ENCODE results near the gene CSK. TPM values are rescaled to one million over a fixed set of nuclear protein-coding genes. Genes with fewer than 3 reads are reported as not detected.

Gene CSK
- total RNA-seq, 1 donor, result 28.1 TPM

DNA sequence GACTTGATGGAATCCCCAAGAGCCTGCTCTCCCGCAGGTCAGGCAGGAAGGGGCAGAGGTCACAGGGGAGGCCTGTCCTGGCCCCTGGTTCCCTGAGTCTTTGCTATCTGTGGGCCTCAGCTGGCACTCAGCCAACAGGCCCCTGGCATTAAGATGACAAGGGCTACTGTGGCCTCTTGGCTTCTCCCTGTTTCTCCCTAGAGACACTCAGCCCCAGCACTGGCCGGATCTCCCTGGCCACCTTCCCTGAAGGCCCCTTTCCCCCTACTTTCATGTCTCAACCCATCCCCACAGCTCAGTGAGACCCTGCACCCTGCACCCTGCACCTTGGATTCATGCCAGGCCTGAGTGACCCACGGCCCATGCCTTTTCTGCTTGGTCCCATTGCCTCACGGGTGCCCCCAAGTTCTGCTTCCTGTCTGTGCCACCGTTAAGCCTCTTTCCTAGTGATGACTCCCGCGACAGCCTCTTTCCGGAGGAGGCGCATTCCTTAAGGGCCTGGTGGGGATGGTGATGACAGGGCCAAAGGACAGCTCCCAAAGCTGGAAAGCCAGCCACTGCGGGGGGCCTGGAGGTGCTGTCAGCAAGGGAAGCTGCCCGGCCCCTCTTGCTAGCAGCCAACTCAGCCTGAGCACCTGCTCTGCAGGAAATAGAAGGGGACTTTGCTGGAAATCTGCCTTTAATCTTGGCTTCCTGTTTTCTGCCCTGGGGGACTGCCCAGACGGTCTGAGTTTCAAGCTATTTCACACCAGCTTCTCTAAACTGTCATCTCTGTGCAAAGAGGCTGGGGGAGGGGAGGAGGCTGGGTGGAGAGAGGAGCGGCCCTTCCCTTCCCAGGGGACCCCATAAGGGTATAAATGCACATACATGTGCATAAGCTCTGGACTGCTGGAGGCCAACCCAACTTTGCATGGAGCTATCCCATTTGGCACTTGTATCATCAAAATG is 4.8 kb upstream of the CSK start:
- DNase-seq (ENCODE audit: low read depth), result no peak

GRCh38 chr15:74777769-74778598 is 3.9 kb upstream of the CSK start:
- DNase-seq (ENCODE audit: low read depth), result no peak
- TF ChIP-seq CTCF (IDR thresholded peaks at IDR 0.05; ENCODE audit: insufficient read depth, low read length), result no peak
- H3K4me3 ChIP-seq (ENCODE audit: low read depth, low read length), result no peak overlapping the region

More for the DNA sequence above, 4.8 kb upstream of the CSK start:
- no peak overlapping the region for H3K4me3 ChIP-seq (ENCODE audit: low read depth, low read length)
- no peak for TF ChIP-seq CTCF (IDR thresholded peaks at IDR 0.05; ENCODE audit: insufficient read depth, low read length)

DNA sequence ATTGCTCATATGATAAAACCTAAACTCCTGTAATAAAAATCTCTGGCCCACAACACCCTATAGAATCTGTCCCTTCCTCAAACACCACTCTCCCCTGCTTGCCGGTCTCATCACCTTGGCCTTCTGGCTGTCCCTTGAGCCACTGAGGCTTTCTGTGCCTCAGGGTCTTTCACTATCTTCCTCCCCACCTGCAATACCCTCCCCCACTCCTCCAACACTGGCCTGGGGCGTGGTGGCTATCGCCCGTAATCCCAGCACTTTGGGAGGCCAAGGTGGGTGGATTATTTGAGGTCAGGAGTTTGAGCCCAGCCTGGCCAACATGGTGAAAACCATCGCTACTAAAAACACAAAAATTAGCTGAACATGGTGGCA is 3.3 kb upstream of the CSK start:
- TF ChIP-seq CTCF (IDR thresholded peaks at IDR 0.05; ENCODE audit: insufficient read depth, low read length), result no peak
- DNase-seq (ENCODE audit: low read depth), result no peak
- no peak overlapping the region for H3K4me3 ChIP-seq (ENCODE audit: low read depth, low read length)

DNA sequence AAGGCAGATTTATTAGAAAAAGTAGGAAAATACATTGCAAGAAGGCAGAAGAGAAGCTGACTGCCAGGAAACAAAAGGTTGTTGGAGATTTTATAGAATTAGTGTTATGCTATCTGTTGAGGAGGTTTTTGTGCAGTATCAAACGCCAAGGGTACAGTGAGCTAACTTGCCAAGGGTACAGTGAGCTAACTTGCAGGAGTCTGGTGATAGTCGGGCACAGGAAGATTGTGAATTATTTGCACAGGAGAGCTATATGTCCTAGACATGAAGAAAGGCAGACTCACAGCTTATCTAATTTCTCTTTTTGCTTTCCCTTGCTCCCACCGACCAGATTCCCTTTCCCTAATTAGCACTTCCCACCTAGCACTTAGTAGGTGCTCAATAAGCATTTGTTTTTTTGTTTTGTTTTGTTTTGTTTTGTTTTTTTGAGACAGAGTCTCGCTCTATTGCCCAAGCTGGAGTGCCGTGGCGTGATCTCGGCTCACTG is 2.7 kb upstream of the CSK start:
- DNase-seq (ENCODE audit: low read depth), result no peak
- H3K4me3 ChIP-seq (ENCODE audit: low read depth, low read length), result no peak overlapping the region
- TF ChIP-seq CTCF (IDR thresholded peaks at IDR 0.05; ENCODE audit: insufficient read depth, low read length), result no peak

DNA sequence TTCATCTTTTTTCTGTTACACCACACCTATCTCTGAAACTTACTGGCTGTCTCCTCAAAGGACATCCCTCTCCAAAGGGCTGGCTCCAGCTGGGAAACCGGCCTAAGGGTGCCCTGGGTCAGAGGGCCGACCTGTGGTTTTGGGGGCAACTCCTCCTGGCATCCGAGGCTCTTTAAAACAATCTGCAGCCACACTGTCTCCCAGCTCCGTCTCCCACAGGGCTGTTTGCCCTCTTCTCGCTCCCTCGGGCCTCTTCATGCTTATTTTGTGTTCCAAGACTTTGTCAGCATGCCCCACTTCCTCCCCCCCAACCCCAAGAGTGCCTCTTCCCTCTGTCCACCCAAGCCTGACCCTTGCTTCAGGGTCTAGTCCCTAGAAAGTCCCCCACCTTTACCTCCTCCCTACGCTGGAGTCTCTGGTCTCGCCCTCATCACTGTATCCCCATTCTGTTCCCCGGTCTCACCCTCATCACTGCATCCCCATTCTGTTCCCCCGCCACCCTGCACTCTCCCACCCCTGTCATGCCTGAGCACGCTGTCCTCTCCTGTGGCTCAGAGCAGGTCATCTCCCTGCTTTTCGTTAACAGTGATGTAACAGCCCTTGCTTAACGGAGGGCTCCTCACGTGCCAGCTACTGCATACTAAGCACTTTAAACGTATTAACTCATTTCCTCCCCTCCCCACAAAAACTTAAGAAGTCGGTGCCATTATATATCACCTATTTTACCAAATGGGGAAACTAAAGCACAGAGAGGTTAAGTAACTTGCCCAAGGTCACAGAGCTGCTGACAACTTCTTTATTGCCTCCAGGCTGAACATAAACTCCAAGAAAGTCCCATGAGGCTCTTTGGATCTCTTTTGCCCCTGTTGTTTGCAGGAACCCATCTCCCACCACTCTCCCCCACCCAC is 1.1 kb upstream of the CSK start:
- H3K4me3 ChIP-seq (ENCODE audit: low read depth, low read length), result peak overlapping the region; percentile 61
- DNase-seq (ENCODE audit: low read depth), result no peak
- no peak for TF ChIP-seq CTCF (IDR thresholded peaks at IDR 0.05; ENCODE audit: insufficient read depth, low read length)

Data from fibroblast of the aortic adventitia (primary cell).